OCI-LY7 (cell line): ENCODE measurements around the gene CDK15.

Experiments
- EZH2phosphoT487 ChIP-seq: fragments of 200-600 bp; sonication (generic); IDR thresholded peaks from 2 replicates; pipeline ENCODE4 v1.6.1; 2018; ENCODE audit warnings: low read depth, borderline replicate concordance, mild to moderate bottlenecking, mixed run types, antibody characterized with exemption, low read length, moderate library complexity, mixed read lengths
- TF ChIP-seq, protein P1 (sequence below): fragments of 200-600 bp; sonication (generic); conservative IDR thresholded peaks from 2 replicates; pipeline ENCODE4 v1.5.1; 2014; ENCODE audit warnings: mild to moderate bottlenecking, antibody characterized with exemption, low read length, moderate library complexity, mixed read lengths

DNA sequence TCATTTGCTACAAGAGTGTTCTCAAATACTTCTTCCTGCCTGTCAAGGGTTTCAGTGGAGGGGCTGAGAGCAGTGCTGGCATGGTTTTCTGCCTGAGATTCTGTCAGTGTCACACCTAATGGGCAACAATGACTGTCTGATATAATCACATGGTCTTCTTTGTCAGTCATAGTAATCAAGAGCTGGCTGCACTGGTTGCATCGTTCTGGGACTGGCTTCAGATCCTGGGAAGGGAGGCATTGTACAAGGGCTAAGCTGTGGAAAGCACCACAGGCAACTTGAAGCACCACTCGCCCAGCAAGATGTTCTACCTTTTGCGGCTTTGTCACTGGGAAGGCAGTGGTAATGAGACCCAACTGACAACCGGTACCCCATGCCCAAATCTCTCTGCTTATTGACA, 45.2 kb upstream of the CDK15 start:
- TF ChIP-seq, protein P1, sequence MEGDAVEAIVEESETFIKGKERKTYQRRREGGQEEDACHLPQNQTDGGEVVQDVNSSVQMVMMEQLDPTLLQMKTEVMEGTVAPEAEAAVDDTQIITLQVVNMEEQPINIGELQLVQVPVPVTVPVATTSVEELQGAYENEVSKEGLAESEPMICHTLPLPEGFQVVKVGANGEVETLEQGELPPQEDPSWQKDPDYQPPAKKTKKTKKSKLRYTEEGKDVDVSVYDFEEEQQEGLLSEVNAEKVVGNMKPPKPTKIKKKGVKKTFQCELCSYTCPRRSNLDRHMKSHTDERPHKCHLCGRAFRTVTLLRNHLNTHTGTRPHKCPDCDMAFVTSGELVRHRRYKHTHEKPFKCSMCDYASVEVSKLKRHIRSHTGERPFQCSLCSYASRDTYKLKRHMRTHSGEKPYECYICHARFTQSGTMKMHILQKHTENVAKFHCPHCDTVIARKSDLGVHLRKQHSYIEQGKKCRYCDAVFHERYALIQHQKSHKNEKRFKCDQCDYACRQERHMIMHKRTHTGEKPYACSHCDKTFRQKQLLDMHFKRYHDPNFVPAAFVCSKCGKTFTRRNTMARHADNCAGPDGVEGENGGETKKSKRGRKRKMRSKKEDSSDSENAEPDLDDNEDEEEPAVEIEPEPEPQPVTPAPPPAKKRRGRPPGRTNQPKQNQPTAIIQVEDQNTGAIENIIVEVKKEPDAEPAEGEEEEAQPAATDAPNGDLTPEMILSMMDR: no peak
- no peak for TF ChIP-seq EZH2phosphoT487
